Liver (tissue), 9 donors: ENCODE results near the gene GPX4. TPM values are rescaled to one million over a fixed set of nuclear protein-coding genes. Genes with fewer than 3 reads are reported as not detected.

Experiments used
- DNase-seq: peaks from one replicate; pipeline ENCODE4 v3.0.0-alpha.2; 2017; ENCODE audit warnings: low spot score
- H3K27ac ChIP-seq, 2 donors: one replicate each; pipeline ENCODE4 v1.7.0; 2013; ENCODE audit warnings: inconsistent platforms in 2 of 2, low read length in 2 of 2, control low read depth in 1 of 2, low read depth in 1 of 2, mild to moderate bottlenecking in 1 of 2
- H3K27me3 ChIP-seq, 4 donors: one replicate each; pipeline versions ENCODE4 v1.6.1 to v1.7.0; 2013; ENCODE audit warnings: low read length in 3 of 4, inconsistent platforms in 1 of 4, mild to moderate bottlenecking in 1 of 4, moderate library complexity in 1 of 4; ENCODE audit not compliant: control insufficient read depth in 4 of 4, insufficient read depth in 4 of 4
- H3K36me3 ChIP-seq, 4 donors: one replicate each; pipeline versions ENCODE4 v1.6.1 to v1.7.0; 2013; ENCODE audit warnings: low read length in 3 of 4, mild to moderate bottlenecking in 3 of 4, low read depth in 1 of 4, moderate library complexity in 1 of 4; ENCODE audit not compliant: control insufficient read depth in 4 of 4, insufficient read depth in 3 of 4
- H3K4me1 ChIP-seq, 4 donors: one replicate each; pipeline versions ENCODE4 v1.6.1 to v1.7.0; 2013; ENCODE audit warnings: low read length in 3 of 4, mild to moderate bottlenecking in 3 of 4, moderate library complexity in 1 of 4; ENCODE audit not compliant: control insufficient read depth in 4 of 4, insufficient read depth in 4 of 4
- H3K4me3 ChIP-seq, 3 donors: one replicate each; pipeline versions ENCODE4 v1.6.1 to v1.7.0; 2013; ENCODE audit warnings: low read length in 3 of 3, control low read depth in 1 of 3, low read depth in 1 of 3, mild to moderate bottlenecking in 1 of 3
- H3K9ac ChIP-seq, 2 donors: one replicate each; pipeline ENCODE4 v1.7.0; 2013; ENCODE audit warnings: low read length in 2 of 2, mild to moderate bottlenecking in 2 of 2, moderate library complexity in 2 of 2, control low read depth in 1 of 2, low read depth in 1 of 2
- H3K9me3 ChIP-seq, 4 donors: one replicate each; pipeline versions ENCODE4 v1.6.1 to v1.7.0; 2013; ENCODE audit warnings: low read length in 3 of 4; ENCODE audit not compliant: control insufficient read depth in 4 of 4
- ATF3 ChIP-seq: IDR thresholded peaks from 2 replicates; pipeline ENCODE4 v1.6.1; 2016; ENCODE audit warnings: antibody characterized with exemption
- CTCF ChIP-seq: fragments of 150-350 bp; IDR thresholded peaks from 2 replicates; pipeline ENCODE4 v1.5.1; 2017; ENCODE audit warnings: improper control_type of control experiment, low read depth, low read length; ENCODE audit not compliant: missing input control
- EGR1 ChIP-seq, 2 donors: IDR thresholded peaks; 2 replicates each; pipeline ENCODE4 v1.6.1; 2016 to 2018; ENCODE audit warnings: antibody characterized with exemption in 2 of 2, low read depth in 2 of 2
- FOXA1 ChIP-seq: IDR thresholded peaks from 2 replicates; pipeline ENCODE4 v1.6.1; 2016; ENCODE audit warnings: antibody characterized with exemption
- FOXA2 ChIP-seq: IDR thresholded peaks from 2 replicates; pipeline ENCODE4 v1.6.1; 2016; ENCODE audit warnings: antibody characterized with exemption
- GABPA ChIP-seq, 2 donors: IDR thresholded peaks in 1 of 2; conservative IDR thresholded peaks in 1 of 2; 2 replicates each; pipeline ENCODE4 v1.6.1; 2016; ENCODE audit warnings: antibody characterized with exemption in 2 of 2, mild to moderate bottlenecking in 1 of 2, moderate library complexity in 1 of 2
- HNF4A ChIP-seq, 2 donors: conservative IDR thresholded peaks; 2 replicates each; pipeline ENCODE4 v1.6.1; 2016; ENCODE audit warnings: antibody characterized with exemption in 2 of 2, mild to moderate bottlenecking in 2 of 2
- HNF4G ChIP-seq: IDR thresholded peaks from 2 replicates; pipeline ENCODE4 v1.6.1; 2016; ENCODE audit warnings: antibody characterized with exemption
- JUND ChIP-seq, 2 donors: IDR thresholded peaks; 2 replicates each; pipeline ENCODE4 v1.6.1; 2016; ENCODE audit warnings: antibody characterized with exemption in 2 of 2
- MAX ChIP-seq: IDR thresholded peaks from 2 replicates; pipeline ENCODE4 v1.6.1; 2016; ENCODE audit warnings: antibody characterized with exemption
- NR2F2 ChIP-seq: IDR thresholded peaks from 2 replicates; pipeline ENCODE4 v1.6.1; 2016; ENCODE audit warnings: antibody characterized with exemption
- RAD21 ChIP-seq, 2 donors: IDR thresholded peaks; 2 replicates each; pipeline ENCODE4 v1.6.1; 2016; ENCODE audit warnings: antibody characterized with exemption in 2 of 2, mild to moderate bottlenecking in 2 of 2
- REST ChIP-seq: IDR thresholded peaks from 2 replicates; pipeline ENCODE4 v1.6.1; 2016; ENCODE audit warnings: antibody characterized with exemption, mild to moderate bottlenecking
- RXRA ChIP-seq, 2 donors: IDR thresholded peaks; 2 replicates each; pipeline ENCODE4 v1.6.1; 2017 to 2018; ENCODE audit warnings: antibody characterized with exemption in 2 of 2, mild to moderate bottlenecking in 1 of 2
- SP1 ChIP-seq: IDR thresholded peaks from 2 replicates; pipeline ENCODE4 v1.6.1; 2018; ENCODE audit warnings: antibody characterized with exemption, mild to moderate bottlenecking
- TAF1 ChIP-seq: conservative IDR thresholded peaks from 2 replicates; pipeline ENCODE4 v1.6.1; 2016; ENCODE audit warnings: antibody characterized with exemption, mild to moderate bottlenecking
- YY1 ChIP-seq: IDR thresholded peaks from 2 replicates; pipeline ENCODE4 v1.6.1; 2016; ENCODE audit warnings: antibody characterized with exemption, mild to moderate bottlenecking
- ZBTB33 ChIP-seq: IDR thresholded peaks from 2 replicates; pipeline ENCODE4 v1.6.1; 2016; ENCODE audit warnings: antibody characterized with exemption
- WGBS: extraction: QIAGEN DNeasy Blood & Tissue Kit; methylation state at CpG from one replicate; pipeline ENCODE4 v1.1.7; 2013; 5-methylcytosine and 5-hydroxymethylcytosine counted together
- polyA plus RNA-seq, 2 donors: library from polyadenylated mRNA; stranded (reverse) in 1 of 2; unstranded in 1 of 2; fragments of 200-250 nt in 1 of 2; fragments of >200 nt in 1 of 2; fragmentation: Nextera tagmentation in 1 of 2; extraction: Ambion mirVana in 1 of 2; gene quantifications; one replicate each; pipeline versions ENCODE4 v1.2.1 to v1.2.3, GENCODE V29; 2013 to 2015
- total RNA-seq, 2 donors: library from RNA; depleted of rRNA; stranded (reverse); fragments of >200 nt; gene quantifications; one replicate each; pipeline ENCODE4 v1.2.3, GENCODE V29; 2014
- donor health status: healthy.
- donor health status: healthy.
- donor health status: healthy.
- donor health status: healthy.
- donor health status: healthy.

GPX4 gene
- total and polyA plus RNA-seq, 4 donors, result 122 to 558 (median 298) TPM

GRCh38 chr19:1065606-1066109, 38.1 kb upstream of the GPX4 start:
- peaks cover 2 to 22% (median 11%) of the 10 kb centered on the region in 4 donors for H3K4me1 ChIP-seq
- no peak overlapping the region for H3K9ac ChIP-seq
- H3K27ac ChIP-seq, result no peak overlapping the region
- DNase-seq, result no peak
- H3K4me3 ChIP-seq, result no peak overlapping the region
- H3K36me3 ChIP-seq, result no peaks in the 10 kb centered on the region
- WGBS, result 60% methylated on average over 17 of the region's 17 CpGs
- peaks cover 0 to 4% (median 2%) of the 10 kb centered on the region in 4 donors for H3K27me3 ChIP-seq
- H3K9me3 ChIP-seq, result no peaks in the 10 kb centered on the region
- TF ChIP-seq HNF4G, result no peak
- no peak for TF ChIP-seq GABPA (IDR thresholded peaks at IDR 0.05 in 1 of 2, conservative IDR thresholded peaks at IDR 0.05 in 1 of 2)
- no peak for TF ChIP-seq REST
- TF ChIP-seq SP1, result no peak
- TF ChIP-seq TAF1, result no peak
- TF ChIP-seq NR2F2, result no peak
- TF ChIP-seq FOXA2, result no peak
- no peak for TF ChIP-seq ZBTB33
- no peak for TF ChIP-seq YY1
- TF ChIP-seq HNF4A (conservative IDR thresholded peaks at IDR 0.05), result no peak
- TF ChIP-seq FOXA1, result no peak
- TF ChIP-seq RXRA (IDR thresholded peaks at IDR 0.05), result no peak
- TF ChIP-seq RAD21 (IDR thresholded peaks at IDR 0.05), result no peak
- TF ChIP-seq JUND (IDR thresholded peaks at IDR 0.05), result no peak
- TF ChIP-seq EGR1 (IDR thresholded peaks at IDR 0.05; ENCODE audit: low read depth in 2 of 2), result no peak

- Histone ChIP-seq H3K9me3 (no peaks in the 10 kb centered on the region), H3K27ac (no peak overlapping the region), H3K27me3 (peaks cover 0 to 7% (median 2%) of the 10 kb centered on the region in 4 donors), H3K4me1 (peaks cover 2 to 27% (median 13%) of the 10 kb centered on the region in 4 donors), H3K9ac (no peak overlapping the region), H3K36me3 (no peaks in the 10 kb centered on the region), H3K4me3 (no peak overlapping the region)
- WGBS, result 35% methylated on average over 17 of the region's 17 CpGs
- no peak for DNase-seq
- TF ChIP-seq CTCF, result no peak
- TF ChIP-seq MAX, result no peak
- TF ChIP-seq TAF1, result no peak
- TF ChIP-seq SP1, result no peak
- TF ChIP-seq REST, result no peak
- no peak for TF ChIP-seq FOXA1
- no peak for TF ChIP-seq RXRA (IDR thresholded peaks at IDR 0.05)
- TF ChIP-seq ATF3, result no peak
- no peak for TF ChIP-seq GABPA (IDR thresholded peaks at IDR 0.05 in 1 of 2, conservative IDR thresholded peaks at IDR 0.05 in 1 of 2)
- TF ChIP-seq YY1, result no peak
- no peak for TF ChIP-seq HNF4G
- TF ChIP-seq NR2F2, result no peak
- TF ChIP-seq RAD21 (IDR thresholded peaks at IDR 0.05), result no peak
- TF ChIP-seq FOXA2, result no peak
- no peak for TF ChIP-seq EGR1 (IDR thresholded peaks at IDR 0.05; ENCODE audit: low read depth in 2 of 2)
- TF ChIP-seq HNF4A (conservative IDR thresholded peaks at IDR 0.05), result no peak
- no peak for TF ChIP-seq JUND (IDR thresholded peaks at IDR 0.05)
Measured at GRCh38 chr19:1066251-1066747, 37.5 kb upstream of the GPX4 start.
